GM23338 (cell line): ENCODE results near the gene SESN3. TPM values are rescaled to one million over a fixed set of nuclear protein-coding genes. Genes with fewer than 3 reads are reported as not detected.

Experiments used
- ATAC-seq: fragments of 200-7000 bp; cut with Tn5 transposase; 3 replicates; pipeline ENCODE4 v1.9.1; 2020
- DNase-seq: peaks from one replicate; pipeline ENCODE4 v3.0.0-alpha.2; 2015; ENCODE audit warnings: low spot score
- H2AFZ ChIP-seq: fragments of 200-600 bp; sonication (generic); 2 replicates; pipeline ENCODE4 v1.8.0; 2016; ENCODE audit warnings: antibody characterized with exemption, mild to moderate bottlenecking, moderate library complexity
- H3F3A ChIP-seq: fragments of 200-600 bp; sonication (generic); replicated peaks from 2 replicates; pipeline ENCODE4 v1.8.0; 2017; ENCODE audit warnings: antibody characterized with exemption, mixed run types, low read depth
- H3K27ac ChIP-seq: fragments of 200-600 bp; sonication (generic); 2 replicates; pipeline ENCODE4 v1.6.1; 2016; ENCODE audit warnings: low read depth
- H3K27me3 ChIP-seq: fragments of 200-600 bp; sonication (generic); 2 replicates; pipeline ENCODE4 v1.8.0; 2016; ENCODE audit warnings: mild to moderate bottlenecking, mixed run types, moderate library complexity; ENCODE audit not compliant: insufficient read depth
- H3K36me3 ChIP-seq: fragments of 200-600 bp; sonication (generic); 2 replicates; pipeline ENCODE4 v1.8.0; 2016; ENCODE audit warnings: mild to moderate bottlenecking; ENCODE audit not compliant: insufficient read depth
- H3K4me1 ChIP-seq: fragments of 200-600 bp; sonication (generic); 2 replicates; pipeline ENCODE4 v1.8.0; 2016; ENCODE audit warnings: mild to moderate bottlenecking, moderate library complexity; ENCODE audit not compliant: insufficient read depth
- H3K4me2 ChIP-seq: fragments of 200-600 bp; sonication (generic); 2 replicates; pipeline ENCODE4 v1.7.1; 2017; ENCODE audit warnings: mixed run types
- H3K4me3 ChIP-seq: fragments of 200-600 bp; sonication (generic); 2 replicates; pipeline ENCODE4 v1.6.1; 2016; ENCODE audit warnings: mixed run types
- H3K79me2 ChIP-seq: fragments of 200-600 bp; sonication (generic); replicated peaks from 2 replicates; pipeline ENCODE4 v1.8.0; 2017; ENCODE audit warnings: mild to moderate bottlenecking; ENCODE audit not compliant: insufficient read depth
- H3K9me2 ChIP-seq: fragments of 200-600 bp; sonication (generic); 2 replicates; pipeline ENCODE4 v1.8.0; 2017; ENCODE audit not compliant: insufficient read depth
- H4K20me1 ChIP-seq: fragments of 200-600 bp; sonication (generic); replicated peaks from 2 replicates; pipeline ENCODE4 v1.8.0; 2017; ENCODE audit warnings: mild to moderate bottlenecking; ENCODE audit not compliant: insufficient read depth
- H3K27ac Mint-ChIP-seq: 2 replicates; pipeline ENCODE4 v1.8.0; 2020; ENCODE audit warnings: inconsistent platforms, mild to moderate bottlenecking, moderate library complexity, mixed read lengths
- H3K27me3 Mint-ChIP-seq: 3 replicates; pipeline ENCODE4 v1.8.0; 2022; ENCODE audit warnings: low read depth, mild to moderate bottlenecking, moderate library complexity, mixed read lengths, inconsistent platforms; ENCODE audit not compliant: insufficient read depth, poor library complexity
- H3K36me3 Mint-ChIP-seq: 3 replicates; pipeline ENCODE4 v1.8.0; 2021; ENCODE audit warnings: low read depth, mild to moderate bottlenecking, inconsistent platforms, moderate library complexity, mixed read lengths
- H3K4me1 Mint-ChIP-seq: 3 replicates; pipeline ENCODE4 v1.8.0; 2020; ENCODE audit warnings: mild to moderate bottlenecking, inconsistent platforms, mixed read lengths
- H3K4me3 Mint-ChIP-seq: 3 replicates; pipeline ENCODE4 v1.8.0; 2021; ENCODE audit warnings: moderate library complexity, mild to moderate bottlenecking, inconsistent platforms, mixed read lengths
- H3K9me3 Mint-ChIP-seq: 3 replicates; pipeline ENCODE4 v1.8.0; 2020; ENCODE audit warnings: moderate library complexity, mild to moderate bottlenecking, inconsistent platforms, mixed read lengths
- polyA plus RNA-seq: library from polyadenylated mRNA; unstranded; fragments of >200 nt; fragmentation: Nextera tagmentation; extraction: Ambion mirVana; gene quantifications from 2 replicates; pipeline ENCODE4 v1.2.1, GENCODE V29; 2016
- total RNA-seq: library from RNA; depleted of rRNA; stranded (reverse); fragments of >200 nt; shearing (Covaris generic); gene quantifications from 2 replicates; pipeline ENCODE4 v1.2.3, GENCODE V29; 2014
- TF ChIP-seq, protein P1 (sequence below): IDR thresholded peaks from one replicate; pipeline ENCODE4 v1.6.1; 2018; ENCODE audit warnings: antibody characterized with exemption; ENCODE audit not compliant: unreplicated experiment
- TF ChIP-seq, protein P2 (sequence below): fragments of 250-450 bp; sonication (Bioruptor Pico); IDR thresholded peaks from 2 replicates; pipeline ENCODE4 v1.5.0; 2020; ENCODE audit warnings: mild to moderate bottlenecking, moderate library complexity

SESN3 gene
- total and polyA plus RNA-seq, 2 experiments from 2014 or later: 5.5 to 30.5 TPM

- H3K4me2 ChIP-seq: no peak overlapping the region
- H3K4me3 Mint-ChIP-seq: no peak overlapping the region
- no peak overlapping the region for H3K4me3 ChIP-seq
- no peak overlapping the region for H3K27ac ChIP-seq
- no peaks in the 10 kb centered on the region for H4K20me1 ChIP-seq
- H3K36me3 ChIP-seq: no peaks in the 10 kb centered on the region
- no peaks in the 10 kb centered on the region for H3K27me3 ChIP-seq
- H3K9me2 ChIP-seq: peaks cover 16% of the 10 kb centered on the region
- H3K27me3 Mint-ChIP-seq: peaks cover 2% of the 10 kb centered on the region
- H3K79me2 ChIP-seq: no peaks in the 10 kb centered on the region
- no peaks in the 10 kb centered on the region for H3K36me3 Mint-ChIP-seq
- H3K9me3 Mint-ChIP-seq: no peaks in the 10 kb centered on the region
- H3F3A ChIP-seq: no peaks in the 10 kb centered on the region
- H2AFZ ChIP-seq: peak overlapping the region; percentile 80
- H3K27ac Mint-ChIP-seq: no peak overlapping the region
- DNase-seq (peak; percentile 23), ATAC-seq (peak; percentile 63; the same call in 2 of the 3 replicates)
- H3K4me1 ChIP-seq: peaks cover 18% of the 10 kb centered on the region
- peaks cover 12% of the 10 kb centered on the region for H3K4me1 Mint-ChIP-seq
- TF ChIP-seq, protein P1, sequence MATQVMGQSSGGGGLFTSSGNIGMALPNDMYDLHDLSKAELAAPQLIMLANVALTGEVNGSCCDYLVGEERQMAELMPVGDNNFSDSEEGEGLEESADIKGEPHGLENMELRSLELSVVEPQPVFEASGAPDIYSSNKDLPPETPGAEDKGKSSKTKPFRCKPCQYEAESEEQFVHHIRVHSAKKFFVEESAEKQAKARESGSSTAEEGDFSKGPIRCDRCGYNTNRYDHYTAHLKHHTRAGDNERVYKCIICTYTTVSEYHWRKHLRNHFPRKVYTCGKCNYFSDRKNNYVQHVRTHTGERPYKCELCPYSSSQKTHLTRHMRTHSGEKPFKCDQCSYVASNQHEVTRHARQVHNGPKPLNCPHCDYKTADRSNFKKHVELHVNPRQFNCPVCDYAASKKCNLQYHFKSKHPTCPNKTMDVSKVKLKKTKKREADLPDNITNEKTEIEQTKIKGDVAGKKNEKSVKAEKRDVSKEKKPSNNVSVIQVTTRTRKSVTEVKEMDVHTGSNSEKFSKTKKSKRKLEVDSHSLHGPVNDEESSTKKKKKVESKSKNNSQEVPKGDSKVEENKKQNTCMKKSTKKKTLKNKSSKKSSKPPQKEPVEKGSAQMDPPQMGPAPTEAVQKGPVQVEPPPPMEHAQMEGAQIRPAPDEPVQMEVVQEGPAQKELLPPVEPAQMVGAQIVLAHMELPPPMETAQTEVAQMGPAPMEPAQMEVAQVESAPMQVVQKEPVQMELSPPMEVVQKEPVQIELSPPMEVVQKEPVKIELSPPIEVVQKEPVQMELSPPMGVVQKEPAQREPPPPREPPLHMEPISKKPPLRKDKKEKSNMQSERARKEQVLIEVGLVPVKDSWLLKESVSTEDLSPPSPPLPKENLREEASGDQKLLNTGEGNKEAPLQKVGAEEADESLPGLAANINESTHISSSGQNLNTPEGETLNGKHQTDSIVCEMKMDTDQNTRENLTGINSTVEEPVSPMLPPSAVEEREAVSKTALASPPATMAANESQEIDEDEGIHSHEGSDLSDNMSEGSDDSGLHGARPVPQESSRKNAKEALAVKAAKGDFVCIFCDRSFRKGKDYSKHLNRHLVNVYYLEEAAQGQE: no peak
- TF ChIP-seq, protein P2, sequence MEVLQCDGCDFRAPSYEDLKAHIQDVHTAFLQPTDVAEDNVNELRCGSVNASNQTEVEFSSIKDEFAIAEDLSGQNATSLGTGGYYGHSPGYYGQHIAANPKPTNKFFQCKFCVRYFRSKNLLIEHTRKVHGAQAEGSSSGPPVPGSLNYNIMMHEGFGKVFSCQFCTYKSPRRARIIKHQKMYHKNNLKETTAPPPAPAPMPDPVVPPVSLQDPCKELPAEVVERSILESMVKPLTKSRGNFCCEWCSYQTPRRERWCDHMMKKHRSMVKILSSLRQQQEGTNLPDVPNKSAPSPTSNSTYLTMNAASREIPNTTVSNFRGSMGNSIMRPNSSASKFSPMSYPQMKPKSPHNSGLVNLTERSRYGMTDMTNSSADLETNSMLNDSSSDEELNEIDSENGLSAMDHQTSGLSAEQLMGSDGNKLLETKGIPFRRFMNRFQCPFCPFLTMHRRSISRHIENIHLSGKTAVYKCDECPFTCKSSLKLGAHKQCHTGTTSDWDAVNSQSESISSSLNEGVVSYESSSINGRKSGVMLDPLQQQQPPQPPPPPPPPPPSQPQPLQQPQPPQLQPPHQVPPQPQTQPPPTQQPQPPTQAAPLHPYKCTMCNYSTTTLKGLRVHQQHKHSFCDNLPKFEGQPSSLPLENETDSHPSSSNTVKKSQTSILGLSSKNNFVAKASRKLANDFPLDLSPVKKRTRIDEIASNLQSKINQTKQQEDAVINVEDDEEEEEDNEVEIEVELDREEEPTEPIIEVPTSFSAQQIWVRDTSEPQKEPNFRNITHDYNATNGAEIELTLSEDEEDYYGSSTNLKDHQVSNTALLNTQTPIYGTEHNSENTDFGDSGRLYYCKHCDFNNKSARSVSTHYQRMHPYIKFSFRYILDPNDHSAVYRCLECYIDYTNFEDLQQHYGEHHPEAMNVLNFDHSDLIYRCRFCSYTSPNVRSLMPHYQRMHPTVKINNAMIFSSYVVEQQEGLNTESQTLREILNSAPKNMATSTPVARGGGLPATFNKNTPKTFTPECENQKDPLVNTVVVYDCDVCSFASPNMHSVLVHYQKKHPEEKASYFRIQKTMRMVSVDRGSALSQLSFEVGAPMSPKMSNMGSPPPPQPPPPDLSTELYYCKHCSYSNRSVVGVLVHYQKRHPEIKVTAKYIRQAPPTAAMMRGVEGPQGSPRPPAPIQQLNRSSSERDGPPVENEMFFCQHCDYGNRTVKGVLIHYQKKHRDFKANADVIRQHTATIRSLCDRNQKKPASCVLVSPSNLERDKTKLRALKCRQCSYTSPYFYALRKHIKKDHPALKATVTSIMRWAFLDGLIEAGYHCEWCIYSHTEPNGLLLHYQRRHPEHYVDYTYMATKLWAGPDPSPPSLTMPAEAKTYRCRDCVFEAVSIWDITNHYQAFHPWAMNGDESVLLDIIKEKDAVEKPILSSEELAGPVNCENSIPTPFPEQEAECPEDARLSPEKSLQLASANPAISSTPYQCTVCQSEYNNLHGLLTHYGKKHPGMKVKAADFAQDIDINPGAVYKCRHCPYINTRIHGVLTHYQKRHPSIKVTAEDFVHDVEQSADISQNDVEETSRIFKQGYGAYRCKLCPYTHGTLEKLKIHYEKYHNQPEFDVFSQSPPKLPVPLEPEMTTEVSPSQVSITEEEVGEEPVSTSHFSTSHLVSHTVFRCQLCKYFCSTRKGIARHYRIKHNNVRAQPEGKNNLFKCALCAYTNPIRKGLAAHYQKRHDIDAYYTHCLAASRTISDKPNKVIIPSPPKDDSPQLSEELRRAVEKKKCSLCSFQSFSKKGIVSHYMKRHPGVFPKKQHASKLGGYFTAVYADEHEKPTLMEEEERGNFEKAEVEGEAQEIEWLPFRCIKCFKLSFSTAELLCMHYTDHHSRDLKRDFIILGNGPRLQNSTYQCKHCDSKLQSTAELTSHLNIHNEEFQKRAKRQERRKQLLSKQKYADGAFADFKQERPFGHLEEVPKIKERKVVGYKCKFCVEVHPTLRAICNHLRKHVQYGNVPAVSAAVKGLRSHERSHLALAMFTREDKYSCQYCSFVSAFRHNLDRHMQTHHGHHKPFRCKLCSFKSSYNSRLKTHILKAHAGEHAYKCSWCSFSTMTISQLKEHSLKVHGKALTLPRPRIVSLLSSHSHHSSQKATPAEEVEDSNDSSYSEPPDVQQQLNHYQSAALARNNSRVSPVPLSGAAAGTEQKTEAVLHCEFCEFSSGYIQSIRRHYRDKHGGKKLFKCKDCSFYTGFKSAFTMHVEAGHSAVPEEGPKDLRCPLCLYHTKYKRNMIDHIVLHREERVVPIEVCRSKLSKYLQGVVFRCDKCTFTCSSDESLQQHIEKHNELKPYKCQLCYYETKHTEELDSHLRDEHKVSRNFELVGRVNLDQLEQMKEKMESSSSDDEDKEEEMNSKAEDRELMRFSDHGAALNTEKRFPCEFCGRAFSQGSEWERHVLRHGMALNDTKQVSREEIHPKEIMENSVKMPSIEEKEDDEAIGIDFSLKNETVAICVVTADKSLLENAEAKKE (CRISPR knock-in tag): peak; percentile 62; the same call in 1 of the 2 replicates
Measured at GRCh38 chr11:95267601-95268213, 36.7 kb upstream of the SESN3 start.
